ENCODE data around the gene DLX1.
"Not testable (repeated sequence)": the region's sequence is repeated elsewhere in the genome, so short reads cannot be mapped to it uniquely, and the experiment has no call there.

DLX1 gene

GRCh38 chr2:172085460-172086159 lies at the start of gene DLX1:
Gene DLX1, plus strand, starts transcription at chr2:172085507. Its CDS starts 171 bp downstream, at chr2:172085678.
- DNase-seq = no peak

- DNase-seq = no peak
These were observed 47.2 kb upstream of the DLX1 start for GRCh38 chr2:172038121-172038520.

- peak; percentile 52 for DNase-seq
These were observed 46.7 kb upstream of the DLX1 start for GRCh38 chr2:172038604-172039003.

- DNase-seq = no peak
These were observed 46.1 kb upstream of the DLX1 start for GRCh38 chr2:172039011-172039704.

- DNase-seq = no peak
These were observed 45.0 kb upstream of the DLX1 start for GRCh38 chr2:172040311-172040710.

- no peak for DNase-seq
These were observed 39.1 kb upstream of the DLX1 start for GRCh38 chr2:172046080-172046678.

GRCh38 chr2:172046866-172047565 lies 38.3 kb upstream of the DLX1 start:
- no peak for DNase-seq

- no peak for DNase-seq
These were observed 37.5 kb upstream of the DLX1 start for GRCh38 chr2:172047566-172048507.

- DNase-seq = no peak
These were observed 36.5 kb upstream of the DLX1 start for GRCh38 chr2:172048508-172049503.

- no peak for DNase-seq
These were observed 35.7 kb upstream of the DLX1 start for GRCh38 chr2:172049567-172050120.

GRCh38 chr2:172050479-172051125 lies 34.7 kb upstream of the DLX1 start:
- no peak for DNase-seq

GRCh38 chr2:172052000-172052983 lies 33.0 kb upstream of the DLX1 start:
- no peak for DNase-seq

GRCh38 chr2:172053486-172053885 lies 31.8 kb upstream of the DLX1 start:
- no peak for DNase-seq

GRCh38 chr2:172056293-172056692 lies 29.0 kb upstream of the DLX1 start:
- DNase-seq = no peak

GRCh38 chr2:172058660-172059059 lies 26.6 kb upstream of the DLX1 start:
- no peak for DNase-seq

- DNase-seq = not testable (repeated sequence)
These were observed 25.2 kb upstream of the DLX1 start for GRCh38 chr2:172060118-172060517.

- no peak for DNase-seq
These were observed 22.8 kb upstream of the DLX1 start for GRCh38 chr2:172062402-172063004.

- no peak for DNase-seq
These were observed 21.9 kb upstream of the DLX1 start for GRCh38 chr2:172063446-172063845.
